Peyer's patch (tissue), 4 donors: ENCODE results near the gene CORIN. TPM values are rescaled to one million over a fixed set of nuclear protein-coding genes. Genes with fewer than 3 reads are reported as not detected.
A peak's percentile ranks its signal among the peaks of the same experiment; 100 is the strongest.

ENCODE experiments used
- DNase-seq, 3 donors: peaks; one replicate each; pipeline ENCODE4 v3.0.0-alpha.2; 2017 to 2019
- H3K27ac ChIP-seq, 4 donors: fragments of 200-600 bp; sonication (generic); one replicate each; pipeline ENCODE4 v1.5.1; 2016 to 2019
- H3K27me3 ChIP-seq, 2 donors: fragments of 200-600 bp; sonication (generic); one replicate each; pipeline ENCODE4 v1.5.1; 2019
- H3K36me3 ChIP-seq, 3 donors: fragments of 200-600 bp; sonication (generic); one replicate each; pipeline ENCODE4 v1.5.1; 2016 to 2019
- H3K4me1 ChIP-seq, 4 donors: fragments of 200-600 bp; sonication (generic); one replicate each; pipeline ENCODE4 v1.5.1; 2016 to 2019
- H3K4me3 ChIP-seq, 4 donors: fragments of 200-600 bp; sonication (generic); 1 replicate in 3 of 4; 2 replicates in 1 of 4; pipeline ENCODE4 v1.5.1; 2016 to 2019; ENCODE audit warnings: mild to moderate bottlenecking in 1 of 4
- H3K9me3 ChIP-seq, 4 donors: fragments of 200-600 bp; sonication (generic); one replicate each; pipeline ENCODE4 v1.5.1; 2016 to 2019; ENCODE audit warnings: mild to moderate bottlenecking in 1 of 4
- POLR2A ChIP-seq, 2 donors: fragments of 450-650 bp; IDR thresholded peaks; one replicate each; pipeline ENCODE4 v1.5.1; 2017; ENCODE audit warnings: antibody characterized with exemption in 2 of 2, mild to moderate bottlenecking in 2 of 2, moderate library complexity in 2 of 2
- total RNA-seq, 4 donors: library from RNA; depleted of rRNA; stranded (reverse); fragments of >200 nt; gene quantifications; one replicate each; pipeline ENCODE4 v1.1.0, GENCODE V29; 2016
- TF ChIP-seq, protein P1 (sequence below), 6 experiments: fragments of 450-650 bp in 4 of 6; fragments of 200-600 bp in 2 of 6; sonication (generic) in 1 of 6; IDR thresholded peaks; one replicate each; pipeline ENCODE4 v1.5.1; 2017 to 2019; ENCODE audit warnings: antibody characterized with exemption in 6 of 6, mild to moderate bottlenecking in 3 of 6, moderate library complexity in 1 of 6

Gene CORIN
- total RNA-seq, 4 donors from 2014 or later, result 0.27 to 0.70 (median 0.57) TPM; not detected in 1

DNA sequence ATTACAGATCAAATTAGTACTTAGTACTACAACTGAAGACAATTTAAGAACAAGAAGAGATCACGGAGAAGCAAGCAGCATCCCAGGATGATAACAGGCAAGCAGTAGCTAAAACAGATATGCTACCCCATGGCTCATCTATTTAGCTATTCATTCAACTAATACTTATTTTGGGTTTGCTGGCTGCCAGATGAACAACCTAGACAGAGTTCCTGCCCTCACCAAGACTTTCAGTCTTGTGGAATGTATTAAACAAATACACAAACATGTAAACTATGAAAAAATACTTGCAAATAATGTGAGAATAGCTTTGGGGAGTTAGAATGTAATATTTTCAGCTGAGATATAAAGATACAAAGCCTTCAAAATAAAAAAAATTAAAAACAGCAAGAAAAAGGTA, 2.4 kb upstream of the CORIN start:
- Histone ChIP-seq H3K4me3 (no peak overlapping the region), H3K27me3 (no peaks in the 10 kb centered on the region), H3K4me1 (peaks cover 0 to 21% (median 0%) of the 10 kb centered on the region in 4 donors), H3K27ac (no peak overlapping the region), H3K36me3 (peaks cover 0 to 4% (median 0%) of the 10 kb centered on the region in 3 donors), H3K9me3 (no peaks in the 10 kb centered on the region)
- TF ChIP-seq, protein P1, sequence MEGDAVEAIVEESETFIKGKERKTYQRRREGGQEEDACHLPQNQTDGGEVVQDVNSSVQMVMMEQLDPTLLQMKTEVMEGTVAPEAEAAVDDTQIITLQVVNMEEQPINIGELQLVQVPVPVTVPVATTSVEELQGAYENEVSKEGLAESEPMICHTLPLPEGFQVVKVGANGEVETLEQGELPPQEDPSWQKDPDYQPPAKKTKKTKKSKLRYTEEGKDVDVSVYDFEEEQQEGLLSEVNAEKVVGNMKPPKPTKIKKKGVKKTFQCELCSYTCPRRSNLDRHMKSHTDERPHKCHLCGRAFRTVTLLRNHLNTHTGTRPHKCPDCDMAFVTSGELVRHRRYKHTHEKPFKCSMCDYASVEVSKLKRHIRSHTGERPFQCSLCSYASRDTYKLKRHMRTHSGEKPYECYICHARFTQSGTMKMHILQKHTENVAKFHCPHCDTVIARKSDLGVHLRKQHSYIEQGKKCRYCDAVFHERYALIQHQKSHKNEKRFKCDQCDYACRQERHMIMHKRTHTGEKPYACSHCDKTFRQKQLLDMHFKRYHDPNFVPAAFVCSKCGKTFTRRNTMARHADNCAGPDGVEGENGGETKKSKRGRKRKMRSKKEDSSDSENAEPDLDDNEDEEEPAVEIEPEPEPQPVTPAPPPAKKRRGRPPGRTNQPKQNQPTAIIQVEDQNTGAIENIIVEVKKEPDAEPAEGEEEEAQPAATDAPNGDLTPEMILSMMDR (IDR thresholded peaks at IDR 0.05), result no peak
- no peak for TF ChIP-seq POLR2A (IDR thresholded peaks at IDR 0.05)
- DNase-seq, result no peak

DNA sequence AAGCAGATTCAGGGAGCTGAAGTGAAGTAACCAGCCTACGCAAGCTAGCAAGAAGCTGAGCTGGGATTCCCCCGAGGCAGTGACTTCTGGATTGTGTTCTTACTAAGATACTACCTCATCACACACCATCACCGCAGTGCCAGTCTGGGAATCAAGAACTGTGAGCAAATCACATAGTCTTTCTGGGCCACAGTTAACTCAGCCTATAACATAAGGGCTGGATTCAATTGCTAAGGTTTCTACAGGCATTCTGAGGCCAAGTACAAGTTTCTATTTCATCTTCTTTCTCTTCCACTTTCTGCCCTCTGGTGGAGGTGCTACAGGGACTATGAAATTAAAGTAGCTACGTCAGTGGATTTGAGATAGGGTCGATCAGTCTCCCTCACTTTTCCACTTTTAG, 1.4 kb upstream of the CORIN start:
- Histone ChIP-seq H3K36me3 (no peaks in the 10 kb centered on the region), H3K27me3 (no peaks in the 10 kb centered on the region), H3K4me3 (no peak overlapping the region), H3K4me1 (peaks cover 0 to 21% (median 0%) of the 10 kb centered on the region in 4 donors), H3K27ac (no peak overlapping the region), H3K9me3 (no peaks in the 10 kb centered on the region)
- no peak for DNase-seq
- no peak for TF ChIP-seq POLR2A (IDR thresholded peaks at IDR 0.05)
- TF ChIP-seq, protein P1 (IDR thresholded peaks at IDR 0.05), result peak in 3 of 6 experiments; percentile 8 to 13 (median 11)

DNA sequence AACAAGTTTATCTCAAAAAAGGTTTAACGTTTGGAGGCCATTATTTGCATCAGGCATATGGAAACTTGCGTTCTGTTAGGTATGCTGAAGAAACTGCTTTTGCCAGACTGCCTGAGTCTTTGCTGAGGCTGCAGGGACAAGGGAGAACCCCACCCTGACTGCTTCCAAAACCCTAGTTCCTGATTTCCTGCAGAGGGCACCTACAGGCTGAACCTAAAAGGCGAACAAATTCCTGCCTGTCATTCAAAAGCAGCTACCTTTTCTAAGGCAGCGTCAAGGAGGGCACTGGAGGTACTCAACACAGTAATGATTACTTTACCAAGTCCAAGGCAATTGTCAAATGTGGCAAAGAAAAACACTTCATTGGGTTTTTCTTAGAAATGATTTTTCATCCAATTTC, 578 bp upstream of the CORIN start:
- Histone ChIP-seq H3K27ac (no peak overlapping the region), H3K4me1 (peaks cover 0 to 21% (median 0%) of the 10 kb centered on the region in 4 donors), H3K27me3 (no peaks in the 10 kb centered on the region), H3K36me3 (no peaks in the 10 kb centered on the region), H3K4me3 (no peak overlapping the region), H3K9me3 (no peaks in the 10 kb centered on the region)
- no peak for TF ChIP-seq POLR2A (IDR thresholded peaks at IDR 0.05)
- TF ChIP-seq, protein P1 (IDR thresholded peaks at IDR 0.05), result no peak
- no peak for DNase-seq

- Histone ChIP-seq H3K9me3 (no peaks in the 10 kb centered on the region), H3K4me3 (peak overlapping the region; percentile 35 to 56 (median 52)), H3K27me3 (no peaks in the 10 kb centered on the region), H3K27ac (peak overlapping the region in 1 of 4 donors; percentile 1), H3K4me1 (peaks cover 0 to 21% (median 0%) of the 10 kb centered on the region in 4 donors), H3K36me3 (no peaks in the 10 kb centered on the region)
- peak; percentile 52 to 69 (median 60) for DNase-seq
- TF ChIP-seq, protein P1 (IDR thresholded peaks at IDR 0.05), result no peak
- no peak for TF ChIP-seq POLR2A (IDR thresholded peaks at IDR 0.05)
Measured at GRCh38 chr4:47837094-47837907, 566 bp downstream of the CORIN start.

DNA sequence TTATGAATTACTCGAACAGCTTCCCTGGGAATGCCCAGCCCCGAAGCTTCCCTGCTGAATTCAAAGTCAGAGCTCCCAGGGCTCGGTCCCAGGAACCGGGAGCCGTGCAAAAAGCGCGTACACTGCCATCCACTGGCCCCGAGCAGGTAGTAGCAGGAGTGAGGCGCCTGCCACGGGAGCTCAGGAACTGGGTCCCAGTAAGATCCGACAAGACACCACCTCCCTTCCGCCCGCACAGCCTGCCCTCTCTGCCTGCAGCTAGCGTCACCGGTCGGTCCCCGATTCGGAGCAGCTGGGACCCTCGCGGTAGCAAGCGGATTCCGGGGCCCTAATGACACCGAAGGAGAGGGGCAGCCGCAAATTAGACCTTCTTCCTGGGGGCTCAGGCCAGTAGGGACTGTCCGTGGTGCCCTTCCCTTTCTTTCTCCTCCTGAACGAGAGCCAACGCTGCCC, 1.2 kb downstream of the CORIN start:
- peak; percentile 57 to 85 (median 80) for DNase-seq
- no peak overlapping the region for H3K27ac ChIP-seq
- H3K4me3 ChIP-seq, result peak overlapping the region; percentile 35 to 56 (median 52)
- H3K4me1 ChIP-seq, result peaks cover 0 to 21% (median 0%) of the 10 kb centered on the region in 4 donors
- no peaks in the 10 kb centered on the region for H3K27me3 ChIP-seq
- no peaks in the 10 kb centered on the region for H3K36me3 ChIP-seq
- no peaks in the 10 kb centered on the region for H3K9me3 ChIP-seq
- TF ChIP-seq, protein P1 (IDR thresholded peaks at IDR 0.05), result peak in 4 of 6 experiments; percentile 50 to 65 (median 60)
- no peak for TF ChIP-seq POLR2A (IDR thresholded peaks at IDR 0.05)
